NCI-H2196 (cell line): ENCODE data around the gene SGSM1.
"Not testable (repeated sequence)": the region's sequence is repeated elsewhere in the genome, so short reads cannot be mapped to it uniquely, and the experiment has no call there.

ENCODE experiments used
- DNase-seq: peaks from one replicate; lab custom pipeline; 2025; ENCODE audit not compliant: unreplicated experiment; lab: John Stamatoyannopoulos, UW

SGSM1 gene

DNA sequence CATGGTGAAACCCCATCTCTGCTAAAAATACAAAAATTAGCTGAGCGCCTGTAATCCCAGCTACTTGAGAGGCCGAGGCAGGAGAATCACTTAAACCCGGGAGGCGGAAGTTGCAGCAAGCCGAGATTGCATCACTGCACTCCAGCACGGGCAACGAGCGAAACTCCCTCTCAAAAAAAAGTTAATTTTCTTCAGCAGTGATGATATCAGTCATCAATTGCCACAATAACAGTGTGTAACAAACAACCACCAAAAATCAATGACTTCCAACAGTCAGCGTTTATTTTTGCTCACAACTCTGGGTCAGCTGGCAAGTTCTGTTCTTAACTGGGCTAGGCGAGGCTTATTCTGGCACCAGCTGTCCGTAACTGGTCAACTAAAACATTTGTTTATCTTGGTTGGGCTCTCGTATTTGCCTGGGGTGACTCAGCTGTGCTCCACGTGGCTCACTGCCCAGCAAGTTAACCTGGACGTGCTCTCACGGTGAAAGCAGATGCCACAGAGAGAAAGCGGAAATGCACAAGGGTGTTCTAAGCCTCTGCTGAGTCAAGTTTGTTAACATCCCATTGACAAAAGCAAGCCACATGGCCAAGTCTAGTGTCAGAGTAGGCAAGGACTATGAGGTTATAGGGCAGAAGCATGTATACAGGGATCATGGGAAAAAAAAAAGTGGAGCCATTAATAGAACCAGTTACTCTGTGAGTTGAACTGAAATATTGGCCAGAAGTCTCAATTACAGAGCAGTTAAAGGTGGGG is 88.4 kb downstream of the SGSM1 start:
- DNase-seq: peak; percentile 82

DNA sequence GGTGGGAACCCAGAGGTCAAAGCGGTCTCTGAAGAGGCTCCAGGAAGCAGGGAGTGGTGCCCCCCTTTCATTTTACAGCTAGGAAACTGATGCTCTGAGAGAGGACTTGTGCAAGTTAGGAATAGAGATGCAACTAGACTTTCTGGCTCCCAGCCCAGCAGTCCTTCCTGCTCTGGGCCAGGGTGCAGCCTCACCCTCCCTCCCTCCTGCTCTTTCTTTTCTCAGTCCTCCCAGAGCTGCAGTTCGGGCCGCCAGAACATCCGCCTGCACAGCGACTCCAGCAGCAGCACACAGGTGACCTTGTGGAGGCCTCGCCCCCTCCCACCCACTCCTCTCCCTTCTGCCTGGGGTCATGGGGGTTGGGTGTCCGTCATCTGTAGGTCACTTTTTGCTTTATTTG is 89.0 kb downstream of the SGSM1 start:
- DNase-seq: peak; percentile 74

- no peak for DNase-seq
Measured at GRCh38 chr22:24901448-24901847, 95.4 kb downstream of the SGSM1 start.

DNA sequence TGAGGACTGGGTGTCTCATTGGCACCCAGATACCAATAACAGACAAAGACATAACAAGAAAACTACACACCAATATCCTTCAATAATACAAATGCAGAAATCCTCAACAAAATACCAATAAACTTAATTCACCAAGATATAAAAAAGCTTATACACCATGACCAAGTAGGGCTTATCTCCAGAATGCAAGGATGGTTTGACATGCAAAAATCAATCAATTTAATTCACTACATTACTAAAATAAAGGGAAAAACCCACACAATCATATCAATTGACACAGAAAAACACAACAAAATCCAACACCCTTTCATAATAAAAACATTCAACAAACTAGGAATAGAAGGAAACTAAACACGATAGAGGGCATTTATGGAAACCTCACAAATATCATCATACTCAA is 99.9 kb downstream of the SGSM1 start:
- no peak for DNase-seq

GRCh38 chr22:24907101-24907500 is 101.1 kb downstream of the SGSM1 start:
- DNase-seq: not testable (repeated sequence)

GRCh38 chr22:24920029-24920428 is 114.0 kb downstream of the SGSM1 start:
- no peak for DNase-seq

- no peak for DNase-seq
Measured at GRCh38 chr22:24925586-24926427, 119.8 kb downstream of the SGSM1 start.

- DNase-seq: no peak
Measured at GRCh38 chr22:24926428-24926725, 120.4 kb downstream of the SGSM1 start.

DNA sequence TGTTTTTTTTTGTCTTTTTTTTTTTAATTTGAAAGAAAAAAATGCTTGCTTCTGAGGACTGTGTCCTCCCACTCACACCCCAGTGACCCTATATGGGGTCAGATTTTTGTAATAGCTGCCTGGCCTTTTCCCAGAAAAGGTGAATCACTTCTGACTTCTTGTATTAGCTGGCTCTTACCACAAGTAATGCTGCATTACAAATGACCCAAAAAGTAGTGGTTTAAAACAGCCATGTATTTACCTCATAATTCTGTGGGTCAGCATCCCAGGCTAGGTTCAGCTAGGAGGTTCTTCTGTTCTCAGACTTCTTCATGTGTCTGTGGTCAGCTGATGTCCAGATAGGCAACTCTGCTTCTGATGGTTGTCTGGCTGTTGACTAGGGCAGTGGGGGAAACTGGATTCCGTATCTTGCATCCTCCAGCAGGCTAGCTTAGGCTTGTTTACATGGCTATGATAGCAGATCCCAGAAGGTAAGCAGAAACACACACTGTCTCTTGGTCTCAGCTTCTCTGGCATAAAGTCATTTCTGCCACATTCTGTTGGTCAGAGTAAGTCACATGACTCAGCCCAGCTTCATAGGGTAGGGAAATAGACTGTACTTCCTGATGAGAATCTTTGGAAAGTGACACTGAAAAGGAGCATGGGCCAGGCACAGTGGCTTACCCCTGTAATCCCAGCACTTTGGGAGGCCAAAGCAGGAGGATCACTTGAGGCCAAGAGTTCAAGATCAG is 121.0 kb downstream of the SGSM1 start:
- DNase-seq: no peak

DNA sequence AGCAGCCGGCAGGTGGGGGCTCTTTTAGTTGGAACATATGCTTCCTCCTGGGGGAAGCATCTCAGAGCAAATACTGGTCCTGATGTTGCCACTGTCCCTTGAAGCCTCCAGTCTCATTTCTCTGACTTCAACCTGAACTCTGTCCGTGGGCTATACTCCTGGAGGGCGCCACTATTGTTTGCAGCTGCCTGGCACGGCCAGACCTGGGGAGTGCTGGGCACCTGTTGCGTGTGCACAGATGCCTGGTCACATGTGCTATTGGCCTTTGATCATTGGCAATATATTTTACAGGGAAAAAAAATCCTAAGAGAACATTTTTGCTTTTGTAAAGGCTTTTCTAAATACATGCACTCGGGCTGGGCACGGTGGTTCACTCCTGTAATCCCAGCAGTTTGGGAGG is 122.3 kb downstream of the SGSM1 start:
- no peak for DNase-seq

GRCh38 chr22:24930678-24931077 is 124.7 kb downstream of the SGSM1 start:
- DNase-seq: no peak

DNA sequence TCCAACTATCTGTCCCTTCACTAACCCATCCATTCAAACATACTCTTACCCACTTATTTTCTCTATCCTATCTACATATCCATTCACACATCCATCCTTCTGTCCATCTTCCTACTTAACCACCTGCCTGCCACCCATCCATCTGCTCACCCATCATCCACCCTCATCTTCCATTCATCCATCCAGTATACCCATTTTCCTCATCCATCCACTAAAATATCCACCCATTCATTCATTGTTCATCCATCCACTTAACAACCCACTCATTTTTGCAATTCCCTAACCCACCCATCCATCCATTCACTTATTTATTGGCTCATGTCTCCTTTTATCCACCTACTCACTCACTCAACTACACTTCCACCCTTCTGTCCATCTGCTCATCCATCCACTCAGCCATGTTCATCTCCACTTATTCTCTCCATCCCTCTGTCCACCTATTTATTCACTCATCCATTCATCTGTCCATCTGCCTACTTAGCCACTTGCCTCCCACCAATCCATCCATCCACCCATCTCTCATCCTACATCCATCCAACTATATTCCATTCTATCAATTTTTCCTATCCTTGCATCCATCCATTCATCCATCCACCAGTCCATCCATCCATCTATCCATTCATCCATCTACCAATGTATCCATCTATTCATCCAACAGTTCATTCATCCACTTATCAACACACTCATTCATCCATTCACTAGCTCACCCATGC is 129.9 kb downstream of the SGSM1 start:
- no peak for DNase-seq

- peak; percentile 11 for DNase-seq
Measured at GRCh38 chr22:24937114-24937513, 131.1 kb downstream of the SGSM1 start.

- DNase-seq: peak; percentile 53
Measured at GRCh38 chr22:24938741-24939341, 132.8 kb downstream of the SGSM1 start.

- DNase-seq: no peak
Measured at GRCh38 chr22:24942301-24942700, 136.3 kb downstream of the SGSM1 start.

- DNase-seq: no peak
Measured at GRCh38 chr22:24944217-24944937, 138.4 kb downstream of the SGSM1 start.

DNA sequence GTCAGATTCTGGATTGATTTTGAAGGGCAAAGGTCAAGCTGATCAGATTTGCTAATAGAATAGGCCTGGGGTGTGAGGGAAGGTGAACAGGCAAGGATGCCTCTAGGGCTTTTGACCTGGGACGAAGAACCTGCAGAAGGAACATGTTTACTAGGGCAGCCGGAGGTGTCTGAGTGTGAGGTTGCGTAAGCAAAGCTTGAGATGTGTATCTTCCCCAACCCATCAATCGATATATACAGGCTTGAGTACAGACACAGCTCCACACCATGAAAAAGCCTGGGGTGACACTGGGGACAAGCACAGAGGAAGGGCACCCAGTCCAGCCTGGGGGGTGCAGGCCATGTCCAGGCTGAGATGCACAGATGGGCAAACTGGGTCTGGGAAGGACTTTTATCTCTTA is 139.4 kb downstream of the SGSM1 start:
- DNase-seq: no peak

DNA sequence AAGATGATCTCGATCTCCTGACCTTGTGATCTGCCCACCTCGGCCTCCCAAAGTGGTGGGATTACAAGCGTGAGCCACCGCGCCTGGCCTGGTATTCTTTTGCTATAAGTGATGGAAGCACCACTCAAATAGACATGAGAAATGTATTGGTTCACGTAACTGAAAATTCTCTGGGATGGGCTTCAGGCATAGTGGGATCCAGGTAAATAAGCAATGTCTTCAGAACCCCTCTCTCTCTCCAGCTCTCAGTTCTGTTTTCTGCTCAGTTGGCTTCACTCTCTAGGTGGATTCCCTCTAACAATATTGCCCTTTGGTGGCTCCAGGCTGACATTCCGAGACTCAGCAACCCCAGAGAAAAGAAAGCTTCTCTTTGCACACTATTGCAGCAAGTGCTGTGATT is 141.4 kb downstream of the SGSM1 start:
- DNase-seq: no peak

DNA sequence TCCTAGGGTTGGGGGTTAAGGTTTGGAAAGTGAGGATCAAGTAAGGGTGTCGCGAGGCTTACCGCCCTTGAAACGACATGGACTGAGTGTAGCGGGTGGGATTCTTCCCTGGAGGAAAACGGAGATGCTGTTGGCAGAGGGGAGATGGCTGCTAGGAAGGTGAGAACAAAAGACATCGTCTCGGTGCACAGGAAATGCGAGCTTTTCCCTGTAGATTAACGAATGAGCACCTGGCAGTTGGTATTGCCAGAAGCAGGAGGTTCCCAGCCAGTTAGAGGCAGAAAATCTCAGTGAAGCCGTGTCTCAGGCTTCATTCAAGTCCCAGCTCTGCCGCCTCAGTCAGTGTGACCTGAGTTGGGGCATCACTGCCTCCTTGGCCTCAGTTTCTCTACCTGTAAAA is 141.9 kb downstream of the SGSM1 start:
- no peak for DNase-seq
